GM20000 (cell line): ENCODE results near the gene CEP135.

ENCODE experiments used
- DNase-seq: peaks from one replicate; pipeline ENCODE4 v3.0.0; 2012; ENCODE audit warnings: low spot score
- TF ChIP-seq, protein P1 (sequence below): IDR thresholded peaks from 2 replicates; pipeline ENCODE4 v1.5.1; 2012; ENCODE audit warnings: mild to moderate bottlenecking, control low read depth; ENCODE audit errors: extremely low read depth, missing control alignments

CEP135 gene

DNA sequence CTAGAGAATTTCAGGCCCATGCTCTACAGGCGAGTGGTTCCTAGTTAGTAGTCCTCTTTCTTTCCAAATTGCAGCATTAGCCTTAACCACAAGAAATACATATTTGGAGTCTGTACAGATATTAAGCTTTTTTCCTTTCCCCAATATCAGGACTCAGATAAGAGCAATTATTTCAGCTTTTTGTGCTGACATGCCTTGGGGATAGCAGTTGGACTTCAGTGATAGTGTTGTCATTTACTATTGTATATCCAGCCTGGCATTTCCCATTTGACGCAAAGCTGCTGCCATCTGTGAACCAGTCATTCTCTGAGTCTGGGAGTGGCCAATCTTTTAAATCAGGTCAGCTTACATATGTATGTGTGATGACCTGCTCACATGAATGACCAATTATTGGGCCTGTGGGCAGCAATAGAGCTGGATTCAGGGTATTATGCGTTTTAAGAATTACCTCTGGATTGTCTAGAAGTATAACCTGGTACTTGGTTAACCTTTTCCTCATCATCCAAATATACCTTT, 6.8 kb upstream of the CEP135 start:
- no peak for DNase-seq
- TF ChIP-seq, protein P1, sequence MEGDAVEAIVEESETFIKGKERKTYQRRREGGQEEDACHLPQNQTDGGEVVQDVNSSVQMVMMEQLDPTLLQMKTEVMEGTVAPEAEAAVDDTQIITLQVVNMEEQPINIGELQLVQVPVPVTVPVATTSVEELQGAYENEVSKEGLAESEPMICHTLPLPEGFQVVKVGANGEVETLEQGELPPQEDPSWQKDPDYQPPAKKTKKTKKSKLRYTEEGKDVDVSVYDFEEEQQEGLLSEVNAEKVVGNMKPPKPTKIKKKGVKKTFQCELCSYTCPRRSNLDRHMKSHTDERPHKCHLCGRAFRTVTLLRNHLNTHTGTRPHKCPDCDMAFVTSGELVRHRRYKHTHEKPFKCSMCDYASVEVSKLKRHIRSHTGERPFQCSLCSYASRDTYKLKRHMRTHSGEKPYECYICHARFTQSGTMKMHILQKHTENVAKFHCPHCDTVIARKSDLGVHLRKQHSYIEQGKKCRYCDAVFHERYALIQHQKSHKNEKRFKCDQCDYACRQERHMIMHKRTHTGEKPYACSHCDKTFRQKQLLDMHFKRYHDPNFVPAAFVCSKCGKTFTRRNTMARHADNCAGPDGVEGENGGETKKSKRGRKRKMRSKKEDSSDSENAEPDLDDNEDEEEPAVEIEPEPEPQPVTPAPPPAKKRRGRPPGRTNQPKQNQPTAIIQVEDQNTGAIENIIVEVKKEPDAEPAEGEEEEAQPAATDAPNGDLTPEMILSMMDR = no peak

DNA sequence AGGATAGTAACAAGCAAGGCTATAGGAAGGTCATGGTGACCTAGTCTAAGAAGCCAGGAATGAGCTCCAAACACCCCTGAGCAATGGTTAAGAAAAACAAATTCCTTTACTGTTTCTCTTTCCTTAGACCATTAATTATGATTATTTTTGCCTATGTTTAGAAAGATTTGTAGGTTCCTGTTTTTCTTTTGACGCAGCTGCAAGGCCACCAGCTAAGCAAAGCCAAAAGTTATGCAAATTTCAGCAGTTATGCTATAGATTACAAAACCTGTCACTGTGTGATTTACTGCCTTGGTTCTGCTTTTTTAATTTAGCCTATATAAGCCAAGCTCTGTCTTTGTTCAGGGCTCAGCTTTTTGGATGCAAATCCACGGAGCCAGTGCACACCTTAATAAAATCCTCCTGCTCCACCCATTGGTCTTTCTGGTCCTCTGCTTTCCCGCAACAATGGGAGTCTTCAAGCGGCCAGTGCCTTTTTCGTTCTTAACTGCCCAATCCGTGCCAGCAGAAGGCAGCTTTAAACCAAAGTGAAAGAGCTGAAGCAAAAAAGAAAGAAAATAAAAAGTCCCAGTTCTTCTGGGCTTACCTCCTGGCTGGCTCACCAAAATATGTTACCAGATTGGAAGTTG, 1.4 kb upstream of the CEP135 start:
- peak; percentile 37 for DNase-seq
- TF ChIP-seq, protein P1 = no peak

DNA sequence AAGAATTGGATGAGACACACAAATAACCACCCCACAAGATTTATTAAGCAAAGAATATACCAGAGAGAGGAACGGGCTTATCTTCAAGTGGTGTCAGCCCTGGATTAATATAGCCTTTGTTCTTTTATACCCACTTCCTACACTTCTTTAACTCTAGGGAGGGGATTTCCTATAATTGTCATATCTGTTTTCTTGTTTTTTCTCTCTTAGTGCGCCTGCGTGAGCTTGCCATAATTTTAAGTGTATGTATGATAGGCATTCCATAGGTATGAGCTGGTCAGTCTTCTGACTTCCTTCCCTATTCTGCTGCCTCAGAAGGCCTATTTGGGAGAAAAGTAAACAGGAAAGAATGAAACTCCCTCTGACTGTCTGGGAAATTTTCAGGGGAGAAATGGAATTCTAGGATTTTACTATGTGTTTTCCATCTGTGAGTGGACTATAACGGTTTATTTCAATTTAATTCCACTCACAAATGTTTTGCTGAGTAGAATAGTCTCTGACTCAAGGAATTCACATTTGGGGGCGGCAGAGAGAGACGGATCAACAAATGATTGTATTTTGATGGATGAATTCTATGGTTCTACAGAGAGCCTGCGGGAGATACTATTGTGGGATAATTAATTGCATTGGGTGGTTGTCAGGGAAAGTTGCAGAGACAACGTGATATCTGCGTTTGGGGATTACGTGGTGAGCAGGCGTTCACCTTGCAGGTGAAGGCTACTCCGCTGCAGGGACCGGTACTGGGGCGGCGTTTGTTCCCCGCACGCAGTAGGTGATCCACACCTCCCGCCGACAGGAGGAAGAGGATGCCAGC, 626 bp upstream of the CEP135 start:
- peak; percentile 61 for DNase-seq

DNA sequence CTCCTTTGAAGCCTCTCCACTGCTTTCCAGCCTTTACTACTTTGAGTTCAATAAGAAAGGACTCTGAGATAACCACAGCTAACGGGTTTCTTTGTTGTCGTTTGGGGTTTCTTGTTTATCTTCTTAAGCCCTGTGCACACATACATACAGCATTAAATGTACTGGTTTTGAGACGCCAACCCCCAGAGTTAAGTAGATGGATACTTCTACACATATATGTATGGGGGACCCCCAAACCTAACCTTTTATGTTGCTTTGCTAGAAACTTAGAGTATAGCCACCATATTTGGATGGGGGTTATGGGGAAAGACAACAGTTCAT, 697 bp downstream of the CEP135 start:
- no peak for DNase-seq
- TF ChIP-seq, protein P1 = no peak

More for the DNA sequence above, 626 bp upstream of the CEP135 start:
- TF ChIP-seq, protein P1 = no peak

DNA sequence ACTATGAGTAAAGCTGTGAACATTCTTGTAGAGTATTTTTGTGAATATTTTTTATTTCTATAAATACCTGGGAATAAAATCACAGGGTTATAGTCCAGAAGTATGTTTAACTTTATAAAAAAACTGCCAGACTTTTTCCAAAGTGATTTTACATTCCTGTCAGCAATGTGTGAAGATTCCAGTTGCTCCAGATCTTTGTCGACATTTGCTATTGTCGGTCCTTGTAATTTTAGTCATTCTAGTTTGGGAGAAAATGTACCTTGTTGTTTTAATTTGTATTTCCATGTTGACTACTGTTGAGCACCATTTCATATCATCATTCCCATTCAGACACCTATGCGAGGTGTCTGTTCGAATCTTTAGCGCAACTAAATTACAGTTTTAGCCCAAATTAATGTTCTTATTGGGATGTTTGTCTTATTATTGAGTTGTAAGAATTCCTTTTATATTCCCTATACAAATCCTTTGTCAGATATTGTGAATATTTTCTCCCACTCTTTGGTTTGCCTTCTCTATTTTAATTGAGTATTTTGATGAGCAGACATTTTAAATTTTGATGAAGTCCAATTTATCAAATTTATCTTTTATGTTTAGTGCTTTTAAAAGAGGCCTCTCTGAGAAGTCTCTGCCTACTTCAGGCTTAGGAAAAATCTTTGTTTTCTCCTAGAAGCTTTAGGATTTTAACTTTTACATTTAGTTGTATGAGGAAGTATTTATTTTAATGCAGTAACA, 2.6 kb downstream of the CEP135 start:
- DNase-seq = no peak
- TF ChIP-seq, protein P1 = no peak

DNA sequence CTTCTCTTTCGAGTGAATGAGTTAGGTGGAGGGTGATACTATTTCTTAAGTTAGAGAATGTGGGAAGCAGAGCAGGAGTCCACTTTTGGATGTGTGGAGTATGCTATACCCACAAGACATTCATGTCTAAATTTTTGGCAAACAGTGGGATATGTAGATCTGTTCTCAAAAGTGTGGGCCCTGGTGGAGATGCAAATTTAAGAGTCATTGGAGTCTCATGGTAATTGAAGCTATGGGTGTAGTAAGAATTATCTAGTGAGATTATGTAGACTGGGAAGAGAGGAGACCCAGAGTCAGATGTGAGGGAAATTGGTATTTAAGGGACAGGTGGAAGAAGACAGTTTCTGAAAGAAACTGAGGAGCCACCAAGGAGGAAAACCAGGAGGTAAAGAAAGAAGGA, 7.0 kb downstream of the CEP135 start:
- TF ChIP-seq, protein P1 = no peak
- DNase-seq = no peak

DNA sequence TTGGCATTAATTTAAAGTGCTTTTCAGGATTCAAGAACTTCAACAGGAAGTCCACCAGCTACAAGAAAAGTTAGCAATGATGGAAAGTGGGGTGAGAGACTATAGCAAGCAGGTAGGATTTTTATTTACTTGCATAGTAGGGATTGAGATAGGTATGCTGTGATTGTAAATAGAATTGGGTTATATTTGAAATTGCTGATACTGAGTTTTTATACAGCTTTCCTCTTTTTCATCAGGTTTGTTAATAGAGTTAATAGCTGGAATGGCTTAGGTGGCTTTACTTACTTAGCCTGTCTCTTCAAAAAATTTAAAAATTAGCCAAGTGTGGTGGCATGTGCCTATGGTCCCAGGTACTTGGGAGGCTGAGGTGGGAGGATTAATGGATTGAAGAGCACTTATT, 10.9 kb downstream of the CEP135 start:
- TF ChIP-seq, protein P1 = no peak
- DNase-seq = no peak
